ENCODE results near the gene SLC46A3. TPM values are rescaled to one million over a fixed set of nuclear protein-coding genes. Genes with fewer than 3 reads are reported as not detected.
A peak's percentile ranks its signal among the peaks of the same experiment; 100 is the strongest.
"Not testable (repeated sequence)": the region's sequence is repeated elsewhere in the genome, so short reads cannot be mapped to it uniquely, and the experiment has no call there.

Gene SLC46A3
- total RNA-seq, 2 donors from 2014 or later: 2.1 to 2.9 TPM

GRCh38 chr13:28705461-28706083, 13.2 kb downstream of the SLC46A3 start:
- Mint-ChIP-seq H3K36me3 (peaks cover 5 to 17% of the 10 kb centered on the region in 2 donors), H3K27ac (no peak overlapping the region), H3K9me3 (no peaks in the 10 kb centered on the region)
- ATAC-seq (no peak), DNase-seq (ENCODE audit: low spot score in 2 of 2) (no peak)

GRCh38 chr13:28704919-28705318, 13.9 kb downstream of the SLC46A3 start:
- Mint-ChIP-seq H3K36me3 (peaks cover under 1 to 22% of the 10 kb centered on the region in 2 donors), H3K27ac (no peak overlapping the region), H3K9me3 (no peaks in the 10 kb centered on the region)
- ATAC-seq (no peak), DNase-seq (ENCODE audit: low spot score in 2 of 2) (no peak)

GRCh38 chr13:28704282-28704681, 14.5 kb downstream of the SLC46A3 start:
- Mint-ChIP-seq H3K36me3 (peaks cover 2 to 25% of the 10 kb centered on the region in 2 donors), H3K27ac (no peak overlapping the region), H3K9me3 (no peaks in the 10 kb centered on the region)
- DNase-seq (ENCODE audit: low spot score in 2 of 2): no peak
- ATAC-seq: no peak

- no peak overlapping the region for H3K27ac Mint-ChIP-seq
- DNase-seq (ENCODE audit: low spot score in 2 of 2) (no peak), ATAC-seq (no peak)
- H3K9me3 Mint-ChIP-seq: no peaks in the 10 kb centered on the region
- H3K36me3 Mint-ChIP-seq: peaks cover 15 to 27% of the 10 kb centered on the region in 2 donors
Measured at GRCh38 chr13:28699246-28699645, 19.5 kb downstream of the SLC46A3 start.

DNA sequence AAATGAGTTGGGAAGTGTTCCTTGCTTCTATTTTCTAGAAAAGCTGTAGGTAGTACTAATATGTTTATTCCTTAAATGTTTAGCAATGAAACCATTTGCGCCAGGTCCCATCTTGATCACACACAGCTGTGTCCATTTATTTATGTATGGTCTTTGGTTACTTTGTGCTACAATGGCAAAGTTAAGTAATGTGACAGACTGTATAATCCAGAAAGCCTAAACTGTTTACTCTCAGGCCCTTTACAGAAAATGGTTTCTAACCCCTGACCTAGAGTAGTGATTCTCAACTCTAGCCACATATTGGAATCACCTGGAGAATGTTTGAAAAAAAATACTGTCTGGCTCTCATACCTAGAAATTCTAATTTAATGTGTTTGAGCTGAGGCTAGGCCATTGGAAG, 21.3 kb downstream of the SLC46A3 start:
- peaks cover 15 to 30% of the 10 kb centered on the region in 2 donors for H3K36me3 Mint-ChIP-seq
- no peak for DNase-seq (ENCODE audit: low spot score in 2 of 2)

DNA sequence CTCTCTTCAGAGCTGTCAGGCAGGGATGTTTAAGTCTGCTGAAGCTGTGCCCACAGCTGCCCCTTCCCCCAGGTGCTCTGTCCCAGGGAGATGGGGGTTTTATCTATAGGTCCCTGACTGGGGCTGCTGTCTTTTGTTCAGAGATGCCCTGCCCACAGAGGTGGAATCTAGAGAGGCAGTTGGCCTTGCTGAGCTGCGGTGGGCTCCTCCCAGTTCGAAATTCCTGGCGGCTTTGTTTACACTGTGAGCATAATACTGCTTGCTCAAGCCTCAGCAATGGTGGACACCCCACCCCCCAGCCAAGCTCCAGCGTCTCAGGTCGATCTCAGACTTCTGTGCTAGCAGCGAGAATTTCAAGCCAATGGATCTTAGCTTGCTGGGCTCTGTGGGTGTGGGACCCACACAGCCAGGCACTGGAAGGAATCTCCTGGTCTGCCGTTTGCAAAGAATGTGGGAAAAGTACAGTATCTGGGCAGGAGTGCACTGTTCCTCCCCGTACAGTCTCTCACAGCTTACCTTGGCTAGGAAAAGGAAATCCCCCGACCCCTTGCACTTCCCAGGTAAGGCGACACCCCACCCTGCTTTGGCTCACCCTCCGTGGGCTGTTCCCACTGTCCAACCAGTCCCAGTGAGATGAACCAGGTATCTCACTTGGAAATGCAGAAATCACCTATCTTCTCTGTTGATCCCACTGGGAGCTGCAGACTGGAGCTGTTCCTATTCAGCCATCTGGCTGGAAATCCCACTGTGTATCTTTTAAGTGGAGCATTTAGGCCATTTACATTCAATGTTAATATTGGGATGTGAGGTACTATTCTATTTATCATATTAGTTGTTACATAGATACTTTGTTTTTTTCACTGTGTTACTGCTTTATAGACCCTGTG, 24.9 kb downstream of the SLC46A3 start:
- peaks cover 23 to 26% of the 10 kb centered on the region in 2 donors for H3K9me3 Mint-ChIP-seq
- not testable (repeated sequence) for H3K27ac Mint-ChIP-seq

More for the DNA sequence above, 21.3 kb downstream of the SLC46A3 start:
- Mint-ChIP-seq H3K27ac (no peak overlapping the region), H3K9me3 (peaks cover 4 to 5% of the 10 kb centered on the region in 2 donors)
- ATAC-seq: no peak

DNA sequence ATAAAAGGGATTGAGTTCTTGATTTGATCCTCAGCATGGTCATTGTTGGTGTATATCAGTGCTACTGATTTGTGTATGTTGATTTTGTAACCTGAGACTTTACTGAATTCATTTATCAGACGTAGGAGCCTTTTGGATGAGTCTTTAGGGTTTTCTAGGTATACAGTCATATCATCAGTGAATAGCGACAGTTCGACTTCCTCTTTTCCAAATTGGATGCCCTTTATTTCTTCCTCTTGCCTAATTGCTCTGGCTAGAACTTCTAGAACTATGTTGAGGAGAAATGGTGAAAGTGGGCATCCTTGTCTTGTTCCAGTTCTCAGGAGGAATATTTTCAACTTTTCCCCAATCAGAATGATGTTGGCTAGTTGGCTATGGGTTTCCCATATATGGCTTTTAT, 32.9 kb downstream of the SLC46A3 start:
- H3K36me3 Mint-ChIP-seq: peaks cover 8 to 11% of the 10 kb centered on the region in 2 donors
- H3K27ac Mint-ChIP-seq: no peak overlapping the region

More for the DNA sequence above, 24.9 kb downstream of the SLC46A3 start:
- H3K36me3 Mint-ChIP-seq: peaks cover 23 to 41% of the 10 kb centered on the region in 2 donors
- not testable (repeated sequence) for DNase-seq (ENCODE audit: low spot score in 2 of 2); ATAC-seq

DNA sequence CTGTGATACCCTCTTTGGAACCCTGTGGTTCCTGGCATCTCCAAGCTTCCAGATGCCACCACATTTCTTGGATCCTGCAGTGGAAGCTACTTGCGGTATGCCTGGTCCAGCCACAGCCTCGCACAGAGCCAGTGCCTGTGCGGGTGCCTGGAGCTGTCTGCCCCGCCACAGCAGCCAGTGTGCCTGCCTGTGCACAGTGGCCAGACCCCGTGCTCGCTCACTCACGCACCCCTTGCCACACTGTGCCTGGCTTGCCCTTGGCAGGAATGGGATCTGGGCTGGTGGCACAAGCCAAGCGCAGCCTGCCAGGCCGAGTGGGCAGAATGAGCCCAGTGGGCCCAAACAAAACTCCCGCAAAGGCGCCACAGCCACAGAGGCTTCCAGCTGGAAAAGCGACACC, 33.7 kb downstream of the SLC46A3 start:
- H3K36me3 Mint-ChIP-seq: peaks cover 3 to 8% of the 10 kb centered on the region in 2 donors
- H3K27ac Mint-ChIP-seq: no peak overlapping the region
- DNase-seq (ENCODE audit: low spot score in 2 of 2) (no peak), ATAC-seq (peak in 1 of 2 donors; percentile 24)
- H3K9me3 Mint-ChIP-seq: peaks cover 11 to 13% of the 10 kb centered on the region in 2 donors

More for the DNA sequence above, 32.9 kb downstream of the SLC46A3 start:
- H3K9me3 Mint-ChIP-seq: peaks cover 13 to 15% of the 10 kb centered on the region in 2 donors
- DNase-seq (ENCODE audit: low spot score in 2 of 2) (no peak), ATAC-seq (no peak)

DNA sequence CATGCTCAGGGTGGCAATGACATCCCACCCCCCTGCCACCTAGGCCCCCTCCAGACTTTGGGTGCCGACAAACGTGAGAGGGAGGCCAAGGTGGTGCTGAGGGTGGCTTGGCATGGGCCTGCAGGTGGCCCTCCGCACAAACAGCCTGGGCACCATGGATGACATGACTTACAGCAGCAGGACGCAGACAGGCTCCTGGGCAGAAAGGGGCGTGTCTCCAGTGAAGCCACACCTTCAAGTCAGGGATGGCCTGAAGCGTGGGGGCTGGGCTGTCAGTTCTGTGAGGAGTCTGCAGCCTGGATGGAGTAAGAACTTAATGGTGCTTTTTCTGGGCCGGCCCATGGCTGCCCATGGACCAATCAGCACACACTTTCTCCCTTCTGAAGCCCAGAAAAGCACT, 34.5 kb downstream of the SLC46A3 start:
- Mint-ChIP-seq H3K9me3 (peaks cover 3 to 4% of the 10 kb centered on the region in 2 donors), H3K36me3 (no peaks in the 10 kb centered on the region), H3K27ac (peak overlapping the region in 1 of 2 donors; percentile 65)
- DNase-seq (ENCODE audit: low spot score in 2 of 2) (no peak), ATAC-seq (peak in 1 of 2 donors; percentile 28)

DNA sequence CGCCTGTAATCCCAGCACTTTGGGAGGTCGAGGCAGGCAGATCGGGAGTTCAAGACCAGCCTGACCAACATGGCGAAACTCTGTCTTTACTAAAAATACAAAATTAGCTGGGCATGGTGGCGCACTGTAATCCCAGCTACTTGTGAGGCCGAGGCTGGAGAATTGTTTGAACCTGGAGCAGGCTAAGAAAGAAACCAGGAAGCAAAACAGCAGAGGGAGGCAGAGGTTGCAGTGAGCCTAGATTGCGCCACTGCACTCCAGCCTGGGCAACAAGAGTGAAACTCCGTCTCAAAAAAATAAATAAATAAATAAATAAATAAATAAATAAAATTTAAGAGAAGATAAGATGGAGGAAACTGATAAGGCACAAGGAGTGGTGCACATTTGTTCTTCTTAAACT, 35.6 kb downstream of the SLC46A3 start:
- H3K27ac Mint-ChIP-seq; H3K9me3 Mint-ChIP-seq; H3K36me3 Mint-ChIP-seq; DNase-seq (ENCODE audit: low spot score in 2 of 2); ATAC-seq: not testable (repeated sequence)

DNA sequence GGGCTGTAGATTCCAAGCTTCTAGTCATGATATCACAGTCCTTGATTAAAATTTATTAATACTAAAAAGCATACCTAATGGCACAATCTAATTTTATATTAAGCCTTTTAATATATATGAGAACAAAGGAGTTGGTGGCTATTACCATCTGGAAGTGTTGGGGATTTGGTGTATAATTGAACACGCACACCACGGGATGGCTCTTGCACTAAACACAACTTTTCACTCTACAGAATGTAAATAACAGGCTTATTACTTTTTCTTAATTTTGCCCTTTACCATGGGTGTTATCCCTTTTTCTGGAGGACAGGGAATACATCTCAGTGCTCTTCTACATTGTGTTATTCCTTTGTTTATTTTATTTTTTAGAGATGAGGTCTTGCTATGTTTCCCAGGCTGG, 38.2 kb downstream of the SLC46A3 start:
- ATAC-seq (no peak), DNase-seq (ENCODE audit: low spot score in 2 of 2) (no peak)
- H3K9me3 Mint-ChIP-seq: no peaks in the 10 kb centered on the region
- H3K36me3 Mint-ChIP-seq: no peaks in the 10 kb centered on the region
- H3K27ac Mint-ChIP-seq: no peak overlapping the region

DNA sequence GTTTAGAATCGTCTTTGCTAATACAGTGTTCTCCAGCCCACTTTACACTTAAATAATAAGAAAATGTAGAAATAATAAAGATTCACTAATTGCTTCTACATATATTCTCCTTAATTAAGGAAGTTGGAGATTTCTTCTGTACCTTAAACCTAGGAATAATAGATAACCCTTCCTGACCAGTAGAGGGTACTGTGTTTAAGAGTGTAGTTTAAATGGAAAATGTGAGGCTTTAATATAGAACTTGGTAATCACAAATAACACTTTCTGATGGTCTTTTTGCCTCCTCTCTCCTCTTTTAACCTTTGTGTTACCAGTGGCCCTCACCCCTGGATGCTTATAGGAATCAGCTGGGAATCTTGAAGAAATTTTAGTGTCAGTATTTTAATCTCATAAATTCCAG, 39.1 kb downstream of the SLC46A3 start:
- H3K9me3 Mint-ChIP-seq: no peaks in the 10 kb centered on the region

DNA sequence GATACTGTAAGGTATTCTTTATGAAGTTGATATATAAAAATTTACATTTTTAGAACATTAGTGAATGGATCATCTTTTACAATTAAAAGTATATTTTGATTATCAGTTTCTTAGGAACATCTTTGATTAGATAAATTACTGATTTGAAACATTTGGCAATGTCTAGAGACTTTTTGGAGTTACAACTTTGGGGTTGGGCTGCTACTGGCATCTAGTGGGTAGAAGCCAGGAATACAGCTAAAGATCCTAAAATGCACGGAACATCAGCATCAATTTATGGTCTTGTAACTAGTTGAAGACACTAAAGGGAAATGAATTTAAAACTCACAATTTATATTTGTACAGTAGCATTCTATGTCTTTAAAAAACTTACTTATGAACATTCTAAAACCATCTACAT, 40.0 kb downstream of the SLC46A3 start:
- Mint-ChIP-seq H3K9me3 (no peaks in the 10 kb centered on the region), H3K27ac (no peak overlapping the region), H3K36me3 (peaks cover 0 to 7% of the 10 kb centered on the region in 2 donors)
- DNase-seq (ENCODE audit: low spot score in 2 of 2): no peak
- ATAC-seq: no peak

More for the DNA sequence above, 39.1 kb downstream of the SLC46A3 start:
- no peak for DNase-seq (ENCODE audit: low spot score in 2 of 2)
- Mint-ChIP-seq H3K27ac (no peak overlapping the region), H3K36me3 (no peaks in the 10 kb centered on the region)
- no peak for ATAC-seq

- DNase-seq (ENCODE audit: low spot score in 2 of 2) (no peak), ATAC-seq (no peak)
- Mint-ChIP-seq H3K27ac (peak overlapping the region in 1 of 2 donors; percentile 78), H3K9me3 (no peaks in the 10 kb centered on the region), H3K36me3 (peaks cover 23 to 39% of the 10 kb centered on the region in 2 donors)
Measured at GRCh38 chr13:28671126-28671792, 47.5 kb downstream of the SLC46A3 start.

DNA sequence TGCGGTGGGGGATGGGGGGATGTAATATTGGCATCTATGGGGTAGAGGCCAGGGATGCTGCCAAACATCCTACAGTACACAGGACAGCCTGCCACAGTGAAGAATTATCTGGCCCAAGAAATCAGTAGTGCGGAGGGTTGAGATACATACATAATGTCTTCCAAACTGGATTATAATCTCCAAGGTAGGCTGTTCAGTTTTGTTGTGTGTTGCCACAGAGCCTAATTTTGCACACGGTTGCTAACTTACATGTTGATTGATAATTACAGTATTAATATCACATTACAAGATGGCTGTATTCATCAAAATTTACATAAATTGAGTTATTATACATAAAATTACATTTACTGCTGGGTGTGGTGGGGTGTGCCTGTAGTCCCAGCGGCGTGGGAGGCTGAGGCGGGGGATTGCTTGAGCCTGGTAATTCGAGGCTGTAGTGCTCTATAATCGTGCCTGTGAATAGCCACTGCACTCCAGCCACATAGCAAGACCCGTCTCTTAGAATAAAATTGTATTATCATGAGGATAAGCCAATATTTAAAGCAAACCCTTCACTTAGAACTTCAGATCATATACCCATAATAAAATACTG, 51.8 kb downstream of the SLC46A3 start:
- H3K36me3 Mint-ChIP-seq: peaks cover 35 to 41% of the 10 kb centered on the region in 2 donors
- DNase-seq (ENCODE audit: low spot score in 2 of 2): no peak
- no peak for ATAC-seq
- H3K27ac Mint-ChIP-seq: no peak overlapping the region
- H3K9me3 Mint-ChIP-seq: no peaks in the 10 kb centered on the region

- H3K9me3 Mint-ChIP-seq: no peaks in the 10 kb centered on the region
- DNase-seq (ENCODE audit: low spot score in 2 of 2) (peak in 1 of 2 donors; percentile 28), ATAC-seq (peak; percentile 78 to 82)
- H3K27ac Mint-ChIP-seq: peak overlapping the region; percentile 98 to 99
- H3K36me3 Mint-ChIP-seq: peaks cover 40 to 41% of the 10 kb centered on the region in 2 donors
Measured at GRCh38 chr13:28659621-28659970, 59.2 kb downstream of the SLC46A3 start.
